ENCODE data around the gene SLC25A12. TPM values are rescaled to one million over a fixed set of nuclear protein-coding genes. Genes with fewer than 3 reads are reported as not detected.

Gene SLC25A12
- total and polyA plus RNA-seq, 2 of the 13 experiments (the other 11 are each of a cell fraction or from before 2014, with no cell fraction given): 8.1 to 15.9 TPM

- TF ChIP-seq, protein P1, sequence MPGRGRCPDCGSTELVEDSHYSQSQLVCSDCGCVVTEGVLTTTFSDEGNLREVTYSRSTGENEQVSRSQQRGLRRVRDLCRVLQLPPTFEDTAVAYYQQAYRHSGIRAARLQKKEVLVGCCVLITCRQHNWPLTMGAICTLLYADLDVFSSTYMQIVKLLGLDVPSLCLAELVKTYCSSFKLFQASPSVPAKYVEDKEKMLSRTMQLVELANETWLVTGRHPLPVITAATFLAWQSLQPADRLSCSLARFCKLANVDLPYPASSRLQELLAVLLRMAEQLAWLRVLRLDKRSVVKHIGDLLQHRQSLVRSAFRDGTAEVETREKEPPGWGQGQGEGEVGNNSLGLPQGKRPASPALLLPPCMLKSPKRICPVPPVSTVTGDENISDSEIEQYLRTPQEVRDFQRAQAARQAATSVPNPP (CRISPR knock-in tag; IDR thresholded peaks at IDR 0.05): no peak
- TF ChIP-seq ZNF569 (CRISPR knock-in tag; IDR thresholded peaks at IDR 0.05; ENCODE audit: borderline replicate concordance) (no peak), E2F2 (CRISPR knock-in tag; IDR thresholded peaks at IDR 0.05; ENCODE audit: borderline replicate concordance) (no peak), SCMH1 (CRISPR knock-in tag; IDR thresholded peaks at IDR 0.05; ENCODE audit: borderline replicate concordance) (no peak), SMAD1 (CRISPR knock-in tag; IDR thresholded peaks at IDR 0.05; ENCODE audit: borderline replicate concordance, low read depth) (no peak), ZHX1 (CRISPR knock-in tag; IDR thresholded peaks at IDR 0.05; ENCODE audit: low read depth) (no peak), SYNCRIP (IDR thresholded peaks at IDR 0.05; ENCODE audit: insufficient read depth, low read depth, low read length) (no peak), RARA (CRISPR knock-in tag; IDR thresholded peaks at IDR 0.05) (peak; percentile 38; the same call in 1 of the 2 replicates), TCF7 (IDR thresholded peaks at IDR 0.05; ENCODE audit: low read depth) (peak; percentile 62), PRMT3 (CRISPR knock-in tag; IDR thresholded peaks at IDR 0.05; ENCODE audit: borderline replicate concordance, low read depth) (no peak), BCL6 (CRISPR knock-in tag; IDR thresholded peaks at IDR 0.05) (peak; percentile 42), MNT (IDR thresholded peaks at IDR 0.05) (no peak), SOX13 (IDR thresholded peaks at IDR 0.05) (no peak), SOX13 (CRISPR knock-in tag; conservative IDR thresholded peaks at IDR 0.05 in 1 of 2, IDR thresholded peaks at IDR 0.05 in 1 of 2) (peak in 1 of 2 experiments; percentile 27; a peak in 1 of 4 replicates), AFF4 (CRISPR knock-in tag; IDR thresholded peaks at IDR 0.05) (no peak), FOSL2 (CRISPR knock-in tag; IDR thresholded peaks at IDR 0.05) (peak; percentile 32; the same call in 1 of the 2 replicates), ELF3 (CRISPR knock-in tag; IDR thresholded peaks at IDR 0.05) (0 out of 2 replicates have a peak, but pooled peaks have one; percentile 5)
- TF ChIP-seq, protein P2, sequence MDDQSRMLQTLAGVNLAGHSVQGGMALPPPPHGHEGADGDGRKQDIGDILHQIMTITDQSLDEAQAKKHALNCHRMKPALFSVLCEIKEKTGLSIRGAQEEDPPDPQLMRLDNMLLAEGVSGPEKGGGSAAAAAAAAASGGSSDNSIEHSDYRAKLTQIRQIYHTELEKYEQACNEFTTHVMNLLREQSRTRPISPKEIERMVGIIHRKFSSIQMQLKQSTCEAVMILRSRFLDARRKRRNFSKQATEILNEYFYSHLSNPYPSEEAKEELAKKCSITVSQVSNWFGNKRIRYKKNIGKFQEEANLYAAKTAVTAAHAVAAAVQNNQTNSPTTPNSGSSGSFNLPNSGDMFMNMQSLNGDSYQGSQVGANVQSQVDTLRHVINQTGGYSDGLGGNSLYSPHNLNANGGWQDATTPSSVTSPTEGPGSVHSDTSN (CRISPR knock-in tag; IDR thresholded peaks at IDR 0.05; ENCODE audit: borderline replicate concordance): no peak
Observed at GRCh38 chr2:171807119-171807518, 86.9 kb downstream of the SLC25A12 start (continued).
